GM18502 (cell line): ENCODE results near the gene VASN.

Experiments used
- ATAC-seq: cut with Tn5 transposase; IDR thresholded peaks from one replicate; pipeline ENCODE4 v1.9.1; 2021; ENCODE audit warnings: mild to moderate bottlenecking; ENCODE audit not compliant: unreplicated experiment, poor library complexity

The VASN gene

GRCh38 chr16:4351880-4352279, 19.8 kb upstream of the VASN start:
- ATAC-seq = no peak

- no peak for ATAC-seq
These were observed 18.8 kb upstream of the VASN start for GRCh38 chr16:4352843-4353242.

- ATAC-seq = no peak
These were observed 18.0 kb upstream of the VASN start for GRCh38 chr16:4353675-4354074.

GRCh38 chr16:4354512-4355409, 16.9 kb upstream of the VASN start:
- ATAC-seq = no peak

- no peak for ATAC-seq
These were observed 14.8 kb upstream of the VASN start for GRCh38 chr16:4356820-4357219.

GRCh38 chr16:4358236-4358635, 13.4 kb upstream of the VASN start:
- ATAC-seq = no peak

GRCh38 chr16:4358831-4359561, 12.7 kb upstream of the VASN start:
- ATAC-seq = no peak

GRCh38 chr16:4359914-4360313, 11.7 kb upstream of the VASN start:
- no peak for ATAC-seq

- no peak for ATAC-seq
These were observed 11.1 kb upstream of the VASN start for GRCh38 chr16:4360538-4361021.

GRCh38 chr16:4361033-4361943, 10.4 kb upstream of the VASN start:
- ATAC-seq = no peak

GRCh38 chr16:4361944-4362311, 9.7 kb upstream of the VASN start:
- ATAC-seq = no peak

GRCh38 chr16:4362476-4363135, 9.0 kb upstream of the VASN start:
- no peak for ATAC-seq

- no peak for ATAC-seq
These were observed 7.2 kb upstream of the VASN start for GRCh38 chr16:4364196-4365013.

- peak; percentile 63 for ATAC-seq
These were observed 6.6 kb upstream of the VASN start for GRCh38 chr16:4365014-4365406.

GRCh38 chr16:4365615-4366014, 6.0 kb upstream of the VASN start:
- no peak for ATAC-seq

GRCh38 chr16:4366016-4366415, 5.6 kb upstream of the VASN start:
- ATAC-seq = no peak

GRCh38 chr16:4367393-4367856, 4.2 kb upstream of the VASN start:
- ATAC-seq = no peak

GRCh38 chr16:4369007-4369733, 2.5 kb upstream of the VASN start:
- no peak for ATAC-seq
